ENCODE measurements around the gene FGF22. TPM values are rescaled to one million over a fixed set of nuclear protein-coding genes. Genes with fewer than 3 reads are reported as not detected.
A peak's percentile ranks its signal among the peaks of the same experiment; 100 is the strongest.

The FGF22 gene
- total RNA-seq, 2 experiments from 2014 or later = 0.48 TPM; not detected in 1

DNA sequence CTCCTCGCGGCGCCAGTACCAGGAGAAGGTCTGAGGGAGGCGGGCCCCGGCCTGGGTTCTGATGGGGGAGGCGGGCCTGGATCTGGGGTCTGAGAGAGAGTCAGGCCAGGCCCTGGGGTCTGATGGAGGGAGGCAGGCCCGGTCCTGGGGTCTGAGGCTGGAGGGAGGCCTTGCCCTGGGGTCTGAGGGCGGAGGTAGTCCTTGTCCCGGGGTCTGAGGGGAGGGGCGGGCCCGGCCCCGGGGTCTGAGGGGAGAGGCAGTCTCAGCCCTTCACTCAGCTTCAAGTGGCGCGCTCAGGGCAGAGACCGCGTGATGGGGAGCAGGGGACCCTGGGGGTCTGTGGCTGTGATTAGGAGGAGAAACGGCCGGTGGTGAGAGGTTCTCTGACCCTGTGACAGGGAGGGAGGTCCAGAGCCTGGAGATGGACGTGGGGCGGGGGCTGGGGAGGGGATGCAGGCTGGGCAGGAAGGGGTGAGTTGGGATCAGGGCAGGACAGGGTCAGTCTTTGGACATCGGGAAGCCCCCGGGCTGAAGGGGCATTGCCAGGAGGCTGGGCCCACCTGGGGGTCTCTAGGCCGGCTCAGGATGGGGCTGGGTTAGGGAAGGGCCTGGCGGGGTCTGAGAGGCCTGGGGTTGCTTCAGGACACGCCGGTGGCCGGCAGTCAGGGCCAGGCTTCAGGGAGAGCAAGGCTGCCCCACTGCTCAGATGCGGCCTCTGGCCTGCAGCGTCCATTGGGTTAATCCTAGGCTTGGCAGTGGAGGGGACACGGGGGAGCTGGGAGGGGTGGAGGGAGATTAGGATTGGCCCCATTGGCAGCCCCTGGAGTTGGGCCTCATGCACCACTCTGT, 31.3 kb upstream of the FGF22 start:
- no peaks in the 10 kb centered on the region for H3K79me2 ChIP-seq (ENCODE audit: insufficient read depth, low read depth, low read length)
- H3K9me2 ChIP-seq (ENCODE audit: insufficient read depth, low read length) = no peaks in the 10 kb centered on the region
- H4K20me1 ChIP-seq (ENCODE audit: insufficient read depth, low read length) = no peaks in the 10 kb centered on the region
- intact Hi-C loops (cut with micrococcal nuclease; ENCODE audit: unreplicated experiment) = no loop called here
- H3K4me2 ChIP-seq (ENCODE audit: low read length) = no peak overlapping the region
- BruUV-seq (replicated peaks) = no TSS peak
- DNase-seq (ENCODE audit: low spot score) = no peak
- no peak overlapping the region for H3K4me3 ChIP-seq (ENCODE audit: low read depth, low read length, poor library complexity, severe bottlenecking)
- H3K9me3 ChIP-seq (ENCODE audit: low read length) = no peaks in the 10 kb centered on the region
- POLR2A ChIA-PET = no interaction called here
- CTCF ChIA-PET (ENCODE audit: unreplicated experiment) = no interaction called here
- no peak overlapping the region for H3K27ac ChIP-seq (ENCODE audit: low read depth, low read length, poor library complexity, severe bottlenecking)
- TF ChIP-seq, protein P1, sequence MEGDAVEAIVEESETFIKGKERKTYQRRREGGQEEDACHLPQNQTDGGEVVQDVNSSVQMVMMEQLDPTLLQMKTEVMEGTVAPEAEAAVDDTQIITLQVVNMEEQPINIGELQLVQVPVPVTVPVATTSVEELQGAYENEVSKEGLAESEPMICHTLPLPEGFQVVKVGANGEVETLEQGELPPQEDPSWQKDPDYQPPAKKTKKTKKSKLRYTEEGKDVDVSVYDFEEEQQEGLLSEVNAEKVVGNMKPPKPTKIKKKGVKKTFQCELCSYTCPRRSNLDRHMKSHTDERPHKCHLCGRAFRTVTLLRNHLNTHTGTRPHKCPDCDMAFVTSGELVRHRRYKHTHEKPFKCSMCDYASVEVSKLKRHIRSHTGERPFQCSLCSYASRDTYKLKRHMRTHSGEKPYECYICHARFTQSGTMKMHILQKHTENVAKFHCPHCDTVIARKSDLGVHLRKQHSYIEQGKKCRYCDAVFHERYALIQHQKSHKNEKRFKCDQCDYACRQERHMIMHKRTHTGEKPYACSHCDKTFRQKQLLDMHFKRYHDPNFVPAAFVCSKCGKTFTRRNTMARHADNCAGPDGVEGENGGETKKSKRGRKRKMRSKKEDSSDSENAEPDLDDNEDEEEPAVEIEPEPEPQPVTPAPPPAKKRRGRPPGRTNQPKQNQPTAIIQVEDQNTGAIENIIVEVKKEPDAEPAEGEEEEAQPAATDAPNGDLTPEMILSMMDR (conservative IDR thresholded peaks at IDR 0.05; ENCODE audit: low read length) = no peak
- TF ChIP-seq EZH2phosphoT487 (IDR thresholded peaks at IDR 0.05; ENCODE audit: borderline replicate concordance, low read depth, low read length) = no peak
- no peak overlapping the region for H2AFZ ChIP-seq (ENCODE audit: low read length)
- peaks cover 27% of the 10 kb centered on the region for H3K4me1 ChIP-seq (ENCODE audit: insufficient read depth, low read length, poor library complexity, severe bottlenecking)
- peaks cover 13% of the 10 kb centered on the region for H3K36me3 ChIP-seq (ENCODE audit: insufficient read depth, low read length)

DNA sequence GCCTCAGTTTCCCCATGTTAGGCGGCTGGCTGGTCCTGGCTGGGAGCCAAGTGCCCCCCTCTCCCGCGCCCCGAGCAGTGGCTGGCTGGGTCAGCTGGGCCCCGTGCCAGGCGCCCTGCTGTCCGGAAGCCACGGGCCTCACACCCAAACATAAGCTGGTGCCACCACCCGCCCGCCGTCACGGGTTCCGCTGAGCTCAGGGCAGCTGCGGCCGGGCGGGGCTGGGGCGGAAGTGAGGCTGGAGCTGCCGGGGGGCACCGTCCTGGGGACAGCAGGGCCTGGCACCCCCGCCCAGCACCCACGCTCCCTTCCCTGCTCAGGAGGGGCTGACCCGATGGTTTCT, 30.7 kb upstream of the FGF22 start:
- intact Hi-C loops (cut with micrococcal nuclease; ENCODE audit: unreplicated experiment) = no loop called here
- Histone ChIP-seq H3K79me2 (ENCODE audit: insufficient read depth, low read depth, low read length) (no peaks in the 10 kb centered on the region), H3K4me1 (ENCODE audit: insufficient read depth, low read length, poor library complexity, severe bottlenecking) (peaks cover 27% of the 10 kb centered on the region), H2AFZ (ENCODE audit: low read length) (no peak overlapping the region), H3K4me3 (ENCODE audit: low read depth, low read length, poor library complexity, severe bottlenecking) (no peak overlapping the region), H3K36me3 (ENCODE audit: insufficient read depth, low read length) (peaks cover 14% of the 10 kb centered on the region), H3K27ac (ENCODE audit: low read depth, low read length, poor library complexity, severe bottlenecking) (no peak overlapping the region), H4K20me1 (ENCODE audit: insufficient read depth, low read length) (no peaks in the 10 kb centered on the region), H3K9me3 (ENCODE audit: low read length) (no peaks in the 10 kb centered on the region), H3K9me2 (ENCODE audit: insufficient read depth, low read length) (no peaks in the 10 kb centered on the region), H3K4me2 (ENCODE audit: low read length) (no peak overlapping the region)
- BruUV-seq (replicated peaks) = no TSS peak
- no peak for DNase-seq (ENCODE audit: low spot score)
- ChIA-PET POLR2A (no interaction called here), CTCF (ENCODE audit: unreplicated experiment) (no interaction called here)
- TF ChIP-seq, protein P1 (conservative IDR thresholded peaks at IDR 0.05; ENCODE audit: low read length) = no peak
- TF ChIP-seq EZH2phosphoT487 (IDR thresholded peaks at IDR 0.05; ENCODE audit: borderline replicate concordance, low read depth, low read length) = no peak

DNA sequence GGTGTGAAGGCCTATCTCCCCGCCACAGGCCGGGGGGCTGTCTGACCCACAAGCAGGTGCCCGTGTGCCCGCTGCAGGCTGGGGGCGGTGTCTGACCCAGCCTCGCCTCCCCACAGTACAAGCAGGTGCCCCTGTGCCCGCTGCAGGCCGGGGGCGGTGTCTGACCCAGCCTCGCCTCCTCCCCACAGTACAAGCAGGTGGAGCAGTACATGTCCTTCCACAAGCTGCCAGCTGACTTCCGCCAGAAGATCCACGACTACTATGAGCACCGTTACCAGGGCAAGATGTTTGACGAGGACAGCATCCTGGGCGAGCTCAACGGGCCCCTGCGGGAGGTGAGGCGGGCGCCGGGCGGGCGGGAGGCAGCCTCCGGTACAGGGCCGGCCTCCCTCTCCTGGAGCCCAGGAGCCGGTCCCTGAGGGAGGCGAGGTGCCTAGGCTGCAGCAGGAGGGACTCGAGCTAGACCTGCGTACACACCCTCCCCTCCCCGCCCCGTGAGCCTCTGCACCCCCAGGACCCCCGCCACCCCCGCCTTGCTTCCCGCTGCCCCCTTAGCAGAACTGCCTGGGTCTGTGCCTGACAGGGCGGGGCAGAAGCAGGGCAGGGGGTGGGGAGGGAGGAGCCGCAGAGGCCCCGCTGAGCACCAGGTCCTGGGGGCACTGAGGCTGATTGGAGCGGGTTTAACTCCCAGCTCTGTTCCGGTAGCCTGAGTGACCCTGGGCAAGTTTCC, 29.4 kb upstream of the FGF22 start:
- Histone ChIP-seq H3K9me3 (ENCODE audit: low read length) (no peaks in the 10 kb centered on the region), H3K36me3 (ENCODE audit: insufficient read depth, low read length) (peaks cover 25% of the 10 kb centered on the region), H3K27ac (ENCODE audit: low read depth, low read length, poor library complexity, severe bottlenecking) (peak overlapping the region; percentile 70), H3K4me1 (ENCODE audit: insufficient read depth, low read length, poor library complexity, severe bottlenecking) (peaks cover 22% of the 10 kb centered on the region), H3K4me3 (ENCODE audit: low read depth, low read length, poor library complexity, severe bottlenecking) (peak overlapping the region; percentile 66), H3K9me2 (ENCODE audit: insufficient read depth, low read length) (no peaks in the 10 kb centered on the region), H3K79me2 (ENCODE audit: insufficient read depth, low read depth, low read length) (no peaks in the 10 kb centered on the region), H2AFZ (ENCODE audit: low read length) (peak overlapping the region; percentile 84), H4K20me1 (ENCODE audit: insufficient read depth, low read length) (no peaks in the 10 kb centered on the region), H3K4me2 (ENCODE audit: low read length) (peak overlapping the region; percentile 70)
- no peak for TF ChIP-seq EZH2phosphoT487 (IDR thresholded peaks at IDR 0.05; ENCODE audit: borderline replicate concordance, low read depth, low read length)
- TF ChIP-seq, protein P1 (conservative IDR thresholded peaks at IDR 0.05; ENCODE audit: low read length) = peak; percentile 14; the same call in 1 of the 2 replicates
- no TSS peak for BruUV-seq (replicated peaks)
- ChIA-PET CTCF (ENCODE audit: unreplicated experiment) (no interaction called here), POLR2A (no interaction called here)
- intact Hi-C loops (cut with micrococcal nuclease; ENCODE audit: unreplicated experiment) = no loop called here
- peak; percentile 79 for DNase-seq (ENCODE audit: low spot score)

Data from OCI-LY7 (cell line).